HepG2 (cell line): Measurements from ENCODE around the gene USP24. TPM values are rescaled to one million over a fixed set of nuclear protein-coding genes. Genes with fewer than 3 reads are reported as not detected.

Experiments used
- ATAC-seq: fragments of 200-7000 bp; cut with Tn5 transposase; 3 replicates; pipeline ENCODE4 v1.9.1; 2020; ENCODE audit warnings: mild to moderate bottlenecking, moderate library complexity
- BruUV-seq: library from RNA; stranded (reverse); fragments of 400-500 nt; replicated peaks from 2 replicates; lab custom pipeline; 2021; lab: Mats Ljungman, UMichigan
- CTCF ChIA-PET: fragments of 300-600 bp; formaldehyde crosslinking; extraction: SDS; loops from one replicate; lab custom pipeline; 2021; ENCODE audit warnings: low total read pairs, inconsistent platforms, low intra/inter-chr PET ratio; lab: Yijun Ruan, JAX
- POLR2A ChIA-PET: fragments of 350-600 bp; sonication (Branson Sonifier 250); formaldehyde crosslinking; loops from one replicate; lab custom pipeline; 2020; ENCODE audit warnings: antibody characterized with exemption, inconsistent platforms; lab: Yijun Ruan, JAX
- DNase-seq: peaks from one replicate; pipeline ENCODE4 v3.0.0-alpha.2; 2015; ENCODE audit warnings: low spot score
- FAIRE-seq: peaks from 3 replicates; lab custom pipeline; 2011; peaks lifted over from hg19 to GRCh38; lab: Jason Lieb, UNC
- H2AFZ ChIP-seq: one replicate; pipeline ENCODE4 v1.6.1; 2011; ENCODE audit warnings: low read length, inconsistent platforms
- H3K27ac ChIP-seq: fragments of 300-600 bp; 3 replicates; pipeline ENCODE4 v1.8.0; 2011; ENCODE audit warnings: mixed run types, mild to moderate bottlenecking, mixed read lengths, low read length, inconsistent platforms; ENCODE audit not compliant: insufficient read depth; ENCODE audit errors: extremely low read length
- H3K27me3 ChIP-seq, 2 experiments: fragments of 200-600 bp in 1 of 2; 2 replicates in 1 of 2; 3 replicates in 1 of 2; pipeline versions ENCODE4 v1.6.0 to v1.8.0; 2011; ENCODE audit warnings: low read length in 2 of 2, mild to moderate bottlenecking in 2 of 2, moderate library complexity in 2 of 2, inconsistent platforms in 1 of 2; ENCODE audit not compliant: insufficient read depth in 2 of 2, control insufficient read depth in 1 of 2
- H3K36me3 ChIP-seq, 2 experiments: fragments of 200-600 bp in 1 of 2; replicated peaks in 1 of 2; 2 replicates in 1 of 2; 3 replicates in 1 of 2; pipeline versions ENCODE4 v1.5.1 to v1.8.0; 2011; ENCODE audit warnings: low read length in 2 of 2, inconsistent platforms in 1 of 2; ENCODE audit not compliant: insufficient read depth in 2 of 2, control insufficient read depth in 1 of 2
- H3K4me1 ChIP-seq: 2 replicates; pipeline ENCODE4 v1.5.1; 2012; ENCODE audit warnings: low read length, inconsistent platforms; ENCODE audit not compliant: insufficient read depth
- H3K4me2 ChIP-seq: 2 replicates; pipeline ENCODE4 v1.6.0; 2011; ENCODE audit warnings: low read depth, low read length, inconsistent platforms
- H3K4me3 ChIP-seq, 3 experiments: fragments of 200-600 bp in 1 of 3; sonication (generic), shearing (Covaris generic) in 1 of 3; replicated peaks in 1 of 3; 2 replicates each; pipeline ENCODE4 v1.5.1; 2011 to 2016; ENCODE audit warnings: low read length in 3 of 3, inconsistent platforms in 2 of 3, low read depth in 2 of 3, mild to moderate bottlenecking in 2 of 3, control low read depth in 1 of 3, mixed read lengths in 1 of 3; ENCODE audit not compliant: insufficient read depth in 1 of 3
- H3K79me2 ChIP-seq: one replicate; pipeline ENCODE4 v1.6.1; 2011; ENCODE audit warnings: low read length, inconsistent platforms; ENCODE audit not compliant: insufficient read depth
- H3K9ac ChIP-seq: 2 replicates; pipeline ENCODE4 v1.6.0; 2011; ENCODE audit warnings: mild to moderate bottlenecking, low read depth, low read length, inconsistent platforms; ENCODE audit not compliant: insufficient read depth
- H3K9me3 ChIP-seq: 2 replicates; pipeline ENCODE4 v1.5.1; 2012; ENCODE audit warnings: mild to moderate bottlenecking, low read length
- H4K20me1 ChIP-seq: 2 replicates; pipeline ENCODE4 v1.6.0; 2011; ENCODE audit warnings: inconsistent platforms, mild to moderate bottlenecking, low read length, moderate library complexity; ENCODE audit not compliant: insufficient read depth
- BRD4 ChIP-seq: sonication (generic); formaldehyde crosslinking; IDR thresholded peaks from 2 replicates; pipeline ENCODE4 v1.4.0; 2020; ENCODE audit warnings: missing genetic modification reagents
- CENPT ChIP-seq: sonication (generic); formaldehyde crosslinking; IDR thresholded peaks from 2 replicates; pipeline ENCODE4 v1.8.0; 2022; ENCODE audit warnings: low read depth, mild to moderate bottlenecking, moderate library complexity, missing genetic modification reagents
- ELF4 ChIP-seq: sonication (generic); formaldehyde crosslinking; IDR thresholded peaks from 2 replicates; pipeline ENCODE4 v1.5.0; 2020; ENCODE audit warnings: missing genetic modification reagents, mild to moderate bottlenecking, moderate library complexity, borderline replicate concordance
- ELK4 ChIP-seq: sonication (generic); formaldehyde crosslinking; IDR thresholded peaks from 2 replicates; pipeline ENCODE4 v1.9.0; 2021; ENCODE audit warnings: missing genetic modification reagents, borderline replicate concordance
- EZH2 ChIP-seq: conservative IDR thresholded peaks from 2 replicates; pipeline ENCODE4 v1.6.1; 2012; ENCODE audit warnings: mild to moderate bottlenecking, low read depth, low read length, moderate library complexity
- GTF3A ChIP-seq: sonication (generic); formaldehyde crosslinking; conservative IDR thresholded peaks from 2 replicates; pipeline ENCODE4 v1.4.0; 2020; ENCODE audit warnings: mild to moderate bottlenecking, missing genetic modification reagents
- NCOR1 ChIP-seq: fragments of 200-600 bp; sonication (generic); IDR thresholded peaks from 2 replicates; pipeline ENCODE4 v1.7.0; 2017; ENCODE audit warnings: antibody characterized with exemption, low read length, borderline replicate concordance
- SOX6 ChIP-seq, 2 experiments: fragments of 450-650 bp in 1 of 2; sonication (generic) in 1 of 2; formaldehyde crosslinking in 1 of 2; IDR thresholded peaks; 2 replicates each; pipeline versions ENCODE4 v1.4.0 to v1.6.1; 2017 to 2020; ENCODE audit warnings: antibody characterized with exemption in 1 of 2, mild to moderate bottlenecking in 1 of 2, missing genetic modification reagents in 1 of 2
- ZMAT5 ChIP-seq: sonication (generic); formaldehyde crosslinking; IDR thresholded peaks from 2 replicates; pipeline ENCODE4 v1.5.0; 2020; ENCODE audit warnings: mild to moderate bottlenecking, low read depth, missing genetic modification reagents, borderline replicate concordance
- ZNF367 ChIP-seq: sonication (generic); formaldehyde crosslinking; IDR thresholded peaks from 2 replicates; pipeline ENCODE4 v1.4.0; 2020; ENCODE audit warnings: missing genetic modification reagents, borderline replicate concordance
- ZNF850 ChIP-seq: sonication (generic); formaldehyde crosslinking; conservative IDR thresholded peaks from 2 replicates; pipeline ENCODE4 v1.9.0; 2021; ENCODE audit warnings: mild to moderate bottlenecking, missing genetic modification reagents
- WGBS: methylation state at CpG from one replicate; pipeline ENCODE4 v1.1.6; 2017; ENCODE audit warnings: low lambda C conversion rate; 5-methylcytosine and 5-hydroxymethylcytosine counted together
- in situ Hi-C: cut with HindIII; loops from 2 replicates; pipeline ENCODE4 v1.10.0; 2017; ENCODE audit warnings: low pct_unique_long_range_greater_than_20kb; ENCODE audit not compliant: extremely low pct_ligation_motif_present
- intact Hi-C: fragments of 100-400 bp; cut with micrococcal nuclease; formaldehyde crosslinking; loops from one replicate; pipeline ENCODE4 v1.10.0; 2022; ENCODE audit not compliant: unreplicated experiment
- polyA plus RNA-seq, 8 experiments: library from polyadenylated mRNA; depleted of rRNA in 3 of 8; stranded (reverse) in 7 of 8; unstranded in 1 of 8; fragments of >200 nt; fragmentation: Illumina TruSeq in 4 of 8; extraction: Trizol in 4 of 8; gene quantifications; 2 replicates each; pipeline versions ENCODE4 v1.2.1 to v1.2.3, GENCODE V29; 2011 to 2016; ENCODE audit warnings: low read depth in 4 of 8, missing spikeins in 1 of 8, mixed read lengths in 1 of 8; ENCODE audit not compliant: insufficient read depth in 1 of 8
- total RNA-seq, 5 experiments: library from RNA; depleted of rRNA; stranded (reverse); fragments of >200 nt; fragmentation: Illumina TruSeq; extraction: Trizol; gene quantifications; 2 replicates each; pipeline ENCODE4 v1.2.3, GENCODE V29; 2016; ENCODE audit warnings: low read depth in 1 of 5

USP24 gene
- total and polyA plus RNA-seq, 2 of the 13 experiments (the other 11 are each of a cell fraction or from before 2014, with no cell fraction given): 18.8 to 47.6 TPM

- DNase-seq (no peak), FAIRE-seq (no peak), ATAC-seq (no peak)
- ChIA-PET POLR2A (no interaction called here), CTCF (no interaction called here)
- H3K27me3 ChIP-seq: no peaks in the 10 kb centered on the region
- no peaks in the 10 kb centered on the region for H3K79me2 ChIP-seq
- H3K36me3 ChIP-seq: peaks cover 19 to 80% of the 10 kb centered on the region in 2 experiments
- no peak overlapping the region for H3K9ac ChIP-seq
- H2AFZ ChIP-seq: no peak overlapping the region
- H3K9me3 ChIP-seq: no peaks in the 10 kb centered on the region
- in situ Hi-C loops (no loop called here), intact Hi-C loops (loop anchor here (10.0 kb wide), 1 partner anchor 47 kb away; no protein-coding TSS in a partner anchor)
- WGBS: 97% methylated on average over 2 of the region's 2 CpGs
- no TSS peak for BruUV-seq
- H4K20me1 ChIP-seq: no peaks in the 10 kb centered on the region
- peaks cover 16% of the 10 kb centered on the region for H3K4me1 ChIP-seq
- no peak overlapping the region for H3K4me3 ChIP-seq
- no peak overlapping the region for H3K27ac ChIP-seq
- H3K4me2 ChIP-seq: no peak overlapping the region
- TF ChIP-seq BRD4 (CRISPR knock-in tag) (no peak), ELF4 (CRISPR knock-in tag) (no peak)
Measured at GRCh38 chr1:55131801-55132200, 83.4 kb downstream of the USP24 start.

- no TSS peak for BruUV-seq
- peaks cover 20 to 80% of the 10 kb centered on the region in 2 experiments for H3K36me3 ChIP-seq
- in situ Hi-C loops (no loop called here), intact Hi-C loops (loop anchor here (10.0 kb wide), 1 partner anchor 46 kb away; no protein-coding TSS in a partner anchor)
- peaks cover 16% of the 10 kb centered on the region for H3K4me1 ChIP-seq
- H3K27ac ChIP-seq: no peak overlapping the region
- H3K4me2 ChIP-seq: no peak overlapping the region
- no peaks in the 10 kb centered on the region for H4K20me1 ChIP-seq
- no peaks in the 10 kb centered on the region for H3K27me3 ChIP-seq
- TF ChIP-seq ZNF850 (CRISPR knock-in tag) (no peak), ELK4 (no peak), CENPT (CRISPR knock-in tag) (no peak), ZNF367 (CRISPR knock-in tag) (no peak), EZH2 (no peak), GTF3A (CRISPR knock-in tag) (no peak), SOX6 (IDR thresholded peaks at IDR 0.05) (no peak), SOX6 (CRISPR knock-in tag; IDR thresholded peaks at IDR 0.05) (no peak), ZMAT5 (CRISPR knock-in tag) (no peak), NCOR1 (no peak)
- DNase-seq (no peak), FAIRE-seq (no peak), ATAC-seq (no peak)
- no peak overlapping the region for H3K9ac ChIP-seq
- no peak overlapping the region for H2AFZ ChIP-seq
- no peak overlapping the region for H3K4me3 ChIP-seq
- no peaks in the 10 kb centered on the region for H3K9me3 ChIP-seq
- POLR2A ChIA-PET: no interaction called here
- H3K79me2 ChIP-seq: no peaks in the 10 kb centered on the region
- 93% methylated on average over 2 of the region's 2 CpGs for WGBS
- CTCF ChIA-PET: no interaction called here
Measured at GRCh38 chr1:55131218-55131617, 83.9 kb downstream of the USP24 start.
